ENCODE measurements around the gene EHMT1.

EHMT1 gene

DNA sequence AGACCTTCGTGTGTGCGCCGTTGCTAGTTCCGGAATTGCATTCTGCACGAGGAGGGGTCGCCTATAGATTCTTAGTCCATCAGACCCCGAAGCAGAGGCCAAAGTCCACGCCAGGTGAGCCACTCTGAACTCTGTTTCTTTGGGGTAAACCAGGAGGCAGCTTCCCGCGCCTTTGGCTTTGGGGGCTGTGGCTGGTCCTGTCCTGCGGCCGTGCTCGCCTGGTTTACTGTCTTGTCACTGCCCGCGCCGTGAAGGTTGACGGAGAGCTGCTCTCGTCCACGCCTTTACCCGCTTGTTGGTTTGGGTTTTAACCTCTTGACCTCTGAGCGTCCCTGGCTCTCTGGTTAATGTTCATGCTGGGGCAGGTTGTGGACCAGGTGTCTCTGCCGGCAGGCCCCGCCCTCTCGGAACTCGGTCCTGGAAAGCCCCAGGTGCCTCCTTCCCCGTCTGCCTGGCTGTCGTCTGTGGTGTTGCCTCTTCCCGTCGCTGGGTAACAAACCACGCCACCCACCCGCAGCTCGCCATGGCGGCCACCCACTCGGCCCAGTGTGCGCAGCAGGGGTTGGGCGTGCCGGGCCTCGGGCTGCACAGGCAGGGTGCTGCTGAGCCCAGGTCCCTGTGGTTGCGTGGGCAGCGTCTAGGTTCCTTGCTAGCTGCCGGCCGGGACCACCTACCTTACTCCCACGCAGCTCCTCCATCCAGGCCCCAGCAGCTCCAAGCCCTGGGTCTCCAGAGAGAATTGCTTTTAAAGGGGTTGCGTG, 214.2 kb downstream of the EHMT1 start:
- no peak for DNase-seq

DNA sequence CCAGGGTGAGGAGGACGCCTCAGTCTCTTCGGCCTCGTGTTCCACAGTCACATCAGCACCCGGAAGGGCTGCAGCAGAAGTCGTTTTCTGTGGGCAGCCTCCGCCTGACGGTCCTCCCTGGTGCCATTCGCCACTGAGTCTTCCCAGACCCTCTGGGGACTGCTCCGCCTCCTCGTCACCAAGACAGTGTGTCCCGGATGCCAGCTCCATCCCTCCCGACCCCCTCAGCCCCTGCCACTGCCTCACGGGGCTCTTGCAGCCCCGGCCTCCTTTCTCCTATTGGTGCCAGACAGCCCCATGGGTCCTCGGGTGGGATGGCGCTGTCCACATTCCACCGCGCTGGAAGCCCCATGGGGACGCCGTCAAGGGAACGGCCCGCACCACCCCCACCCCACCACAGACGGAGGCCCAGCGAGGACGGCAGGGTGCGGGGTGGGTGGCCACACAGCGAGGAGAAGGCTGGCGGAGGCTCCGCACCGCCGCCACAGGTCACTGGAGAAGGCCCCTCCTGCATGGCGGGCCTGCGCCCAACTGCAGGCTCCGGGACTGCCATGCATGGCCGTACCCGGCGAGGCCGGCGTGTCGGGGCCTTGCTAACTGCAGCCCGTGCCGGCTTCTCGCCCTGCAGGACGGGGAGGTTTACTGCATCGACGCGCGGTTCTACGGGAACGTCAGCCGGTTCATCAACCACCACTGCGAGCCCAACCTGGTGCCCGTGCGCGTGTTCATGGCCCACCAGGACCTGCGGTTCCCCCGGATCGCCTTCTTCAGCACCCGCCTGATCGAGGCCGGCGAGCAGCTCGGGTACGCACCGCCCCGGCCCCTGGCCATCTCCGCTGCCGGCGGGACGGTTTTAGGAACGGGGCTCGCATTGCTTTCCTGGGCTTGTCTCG, 215.2 kb downstream of the EHMT1 start:
- DNase-seq = no peak

DNA sequence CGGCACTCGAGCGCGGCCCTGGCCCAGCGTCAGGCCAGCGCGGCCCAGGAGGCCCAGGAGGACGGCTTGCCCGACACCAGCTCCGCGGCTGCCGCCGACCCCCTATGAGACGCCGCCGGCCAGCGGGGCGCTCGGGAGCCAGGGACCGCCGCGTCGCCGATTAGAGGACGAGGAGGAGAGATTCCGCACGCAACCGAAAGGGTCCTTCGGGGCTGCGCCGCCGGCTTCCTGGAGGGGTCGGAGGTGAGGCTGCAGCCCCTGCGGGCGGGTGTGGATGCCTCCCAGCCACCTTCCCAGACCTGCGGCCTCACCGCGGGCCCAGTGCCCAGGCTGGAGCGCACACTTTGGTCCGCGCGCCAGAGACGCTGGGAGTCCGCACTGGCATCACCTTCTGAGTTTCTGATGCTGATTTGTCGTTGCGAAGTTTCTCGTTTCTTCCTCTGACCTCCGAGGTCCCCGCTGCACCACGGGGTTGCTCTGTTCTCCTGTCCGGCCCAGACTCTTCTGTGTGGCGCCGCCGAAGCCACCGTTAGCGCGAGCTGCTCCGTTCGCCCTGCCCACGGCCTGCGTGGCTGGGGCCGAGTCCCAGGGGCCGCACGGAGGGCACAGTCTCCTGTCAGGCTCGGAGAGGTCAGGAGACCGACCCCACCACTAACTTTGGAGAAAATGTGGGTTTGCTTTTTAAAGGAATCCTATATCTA, 216.2 kb downstream of the EHMT1 start:
- no peak for DNase-seq

DNA sequence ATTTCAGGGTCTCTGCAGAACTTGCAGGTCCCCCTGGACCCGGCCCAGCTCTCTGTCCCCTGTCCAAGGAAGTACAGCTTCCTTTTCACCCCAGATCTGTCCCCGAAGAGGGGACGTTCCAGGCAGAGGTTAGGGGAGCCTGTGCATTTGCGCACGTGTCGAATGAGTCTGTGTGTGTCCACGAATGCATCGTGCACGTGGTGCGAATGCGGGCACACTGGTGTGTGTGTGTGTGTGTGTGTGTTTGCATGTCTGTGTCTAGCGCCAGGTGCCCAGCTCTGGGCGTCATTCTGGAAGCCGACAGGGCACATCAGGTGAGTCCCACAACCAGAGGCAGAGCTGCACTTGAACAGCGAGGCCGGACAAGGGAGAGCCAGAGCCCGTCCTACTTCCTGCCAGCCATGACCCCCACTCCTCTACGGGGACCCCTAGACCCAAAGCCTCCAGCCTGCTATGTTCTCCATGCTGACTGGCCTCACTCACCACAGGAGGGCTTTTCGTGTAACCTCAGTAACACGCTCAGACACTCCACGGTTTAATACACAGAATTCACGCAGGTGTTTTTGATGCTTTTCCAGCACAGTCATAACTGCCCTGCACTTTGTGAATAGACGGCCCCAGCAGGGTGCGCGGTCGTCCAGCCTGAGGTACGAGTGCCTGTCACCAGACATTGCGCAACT, 217.5 kb downstream of the EHMT1 start:
- no peak for DNase-seq

DNA sequence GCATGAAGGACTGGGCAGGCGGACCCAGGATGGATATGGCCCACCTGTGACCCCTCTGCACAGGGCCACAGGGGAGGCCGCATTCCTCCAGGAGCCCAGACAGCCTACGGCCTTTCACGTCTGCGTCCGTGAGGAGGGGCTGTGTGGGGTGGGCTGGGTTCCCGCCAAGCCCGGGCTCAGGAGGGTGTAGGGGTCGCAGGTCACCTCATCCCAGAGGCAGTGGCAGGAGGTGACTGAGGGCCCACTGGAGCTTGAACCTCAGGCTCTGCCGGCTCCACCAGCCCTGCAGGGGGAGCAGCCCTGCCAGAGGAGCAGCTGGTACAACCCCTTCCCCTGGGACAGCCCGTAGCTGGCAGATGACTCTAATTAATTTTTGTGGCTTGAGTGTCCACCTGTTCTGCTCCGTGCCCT, 218.0 kb downstream of the EHMT1 start:
- no peak for DNase-seq

DNA sequence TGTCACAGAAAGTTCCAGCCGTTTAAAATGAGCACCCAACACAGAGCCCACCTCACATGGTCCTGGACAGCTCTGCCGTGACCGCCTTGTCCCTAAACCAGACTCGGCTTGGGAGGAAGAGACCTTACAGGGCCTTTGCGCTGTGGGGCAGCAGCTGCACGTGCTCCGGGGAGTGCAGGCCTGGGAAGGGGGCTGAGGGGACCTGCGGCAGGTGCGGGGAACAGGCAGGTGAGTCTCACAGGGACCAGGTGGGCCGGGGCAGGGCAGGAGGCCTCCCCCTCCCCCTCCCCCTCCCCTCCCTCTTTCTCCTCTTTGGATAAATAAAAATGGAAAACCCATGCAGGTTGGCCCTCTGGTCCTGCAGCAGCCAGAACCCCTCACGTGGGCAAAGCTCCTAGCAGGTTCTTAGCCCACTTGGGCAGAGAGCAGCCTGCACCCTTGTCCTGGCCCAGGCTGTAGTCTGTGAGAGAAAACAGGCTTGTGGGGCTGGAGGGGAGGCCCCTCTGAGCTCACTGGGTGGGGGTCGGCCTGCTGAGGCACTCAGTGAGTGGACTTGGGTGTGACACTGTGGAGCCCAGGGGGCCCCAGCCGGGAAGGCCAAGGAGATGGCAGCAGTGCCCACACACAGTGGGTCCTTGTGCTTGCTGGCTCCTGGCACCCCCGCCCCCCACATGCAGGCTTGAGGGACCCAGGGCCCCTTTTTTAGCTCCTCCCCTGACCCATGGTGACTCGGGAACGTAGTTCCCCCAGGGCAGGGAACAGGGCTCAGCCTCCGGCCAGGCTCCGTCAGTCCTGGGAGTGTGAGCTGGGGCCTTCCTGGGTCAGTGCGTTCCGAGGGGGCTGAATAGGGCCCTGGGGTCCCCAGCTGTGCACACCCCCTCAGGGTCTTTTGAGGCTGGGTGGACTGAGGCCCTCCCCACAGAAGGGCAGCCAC, 218.8 kb downstream of the EHMT1 start:
- DNase-seq = no peak

DNA sequence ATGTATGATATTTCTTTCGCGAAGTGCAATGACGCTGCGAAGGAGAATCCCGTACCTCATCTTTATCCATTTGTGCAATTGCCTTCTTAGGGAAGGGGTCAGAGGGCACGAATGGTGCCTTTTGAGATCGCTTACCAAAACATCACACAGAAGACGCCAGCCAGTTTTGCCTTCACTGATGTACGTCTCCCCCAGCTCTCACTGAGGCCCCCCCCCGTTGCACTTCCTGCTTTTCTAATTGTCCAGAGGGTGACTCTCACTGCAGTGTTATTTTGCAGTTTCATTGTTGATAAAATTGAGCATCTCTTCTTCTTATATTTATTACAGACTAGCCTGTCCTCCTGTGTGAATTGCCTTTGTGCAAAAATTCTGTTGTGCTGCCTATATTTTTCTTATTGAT, 219.8 kb downstream of the EHMT1 start:
- no peak for DNase-seq

DNA sequence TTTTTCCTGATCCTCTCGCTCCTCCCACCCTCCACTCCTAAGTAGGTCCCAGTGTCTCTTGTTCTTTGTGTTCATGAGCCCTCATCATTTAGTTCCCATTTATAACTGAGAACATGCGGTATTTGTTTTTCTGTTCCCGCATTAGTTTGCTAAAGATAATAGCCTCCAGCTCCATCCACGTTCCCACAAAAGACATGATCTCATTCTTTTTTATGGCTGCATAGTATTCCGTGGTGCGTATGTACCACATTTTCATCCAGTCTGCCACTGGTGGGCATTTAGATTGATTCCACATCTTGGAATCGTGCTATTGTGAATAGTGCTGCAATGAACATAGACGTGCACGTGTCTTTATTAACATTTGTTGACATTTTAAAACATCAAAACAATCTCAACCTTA, 224.6 kb downstream of the EHMT1 start:
- no peak for DNase-seq

DNA sequence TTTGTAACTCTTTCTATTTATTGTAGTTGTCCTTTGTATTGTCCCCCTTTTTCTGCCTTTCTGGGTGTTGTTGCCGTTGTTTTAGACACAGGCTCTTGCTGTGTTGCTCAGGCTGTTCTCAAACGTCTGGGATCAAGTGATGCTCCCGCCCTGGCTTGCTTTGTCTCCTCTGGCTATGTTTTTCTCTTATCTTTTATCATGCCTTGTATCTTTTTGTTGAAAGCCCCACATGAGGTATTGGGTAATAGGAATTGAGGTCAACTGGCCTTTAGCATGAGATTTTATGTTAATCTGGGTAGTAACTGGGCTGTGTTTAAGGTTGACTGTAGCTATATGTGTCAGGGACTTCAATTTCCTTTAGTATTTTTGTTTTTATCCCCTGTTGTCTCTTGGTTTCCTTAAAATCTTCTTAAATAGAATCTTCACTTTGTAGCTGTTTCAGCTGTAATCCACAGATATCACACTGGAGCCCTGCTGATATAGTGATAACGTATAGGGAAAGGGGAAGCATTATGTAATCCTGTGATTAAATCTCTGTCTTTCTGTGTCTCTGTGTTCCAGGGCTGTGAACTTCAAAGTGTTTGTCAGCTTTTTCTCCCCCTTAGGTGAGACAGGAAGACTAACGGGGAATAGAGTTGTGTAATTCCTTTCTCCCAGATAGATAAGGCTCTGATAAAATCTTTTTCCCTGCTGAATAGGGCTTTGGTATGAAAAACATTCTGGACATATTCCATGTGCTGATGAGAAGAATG, 232.9 kb downstream of the EHMT1 start:
- DNase-seq = no peak

DNA sequence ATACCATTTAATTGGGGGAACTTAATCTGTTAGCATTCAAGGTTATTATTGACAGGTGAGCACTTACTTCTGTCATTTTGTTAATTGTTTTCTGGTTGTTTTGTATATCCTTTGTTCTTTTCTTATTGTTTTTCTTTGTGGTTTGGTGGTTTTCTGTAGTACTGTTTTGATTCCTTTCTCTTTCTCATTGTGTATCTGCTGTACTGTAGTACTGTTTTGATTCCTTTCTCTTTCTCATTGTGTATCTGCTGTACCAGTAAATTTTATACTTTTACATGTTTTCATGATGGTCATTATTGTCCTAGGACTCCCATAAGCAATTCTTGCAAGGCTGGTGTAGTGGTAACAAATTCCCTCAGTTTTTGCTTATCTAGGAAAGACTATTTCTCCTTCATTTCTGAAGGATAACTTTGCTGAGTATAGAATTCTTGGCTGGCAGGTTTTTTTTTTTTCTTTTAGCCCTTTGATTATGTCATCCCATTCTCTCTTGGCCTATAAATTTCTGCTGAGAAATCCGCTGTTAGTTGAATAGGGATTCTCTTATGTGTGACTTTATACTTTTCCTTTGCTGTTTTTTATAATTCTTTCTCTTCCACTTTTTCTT, 234.7 kb downstream of the EHMT1 start:
- no peak for DNase-seq

DNA sequence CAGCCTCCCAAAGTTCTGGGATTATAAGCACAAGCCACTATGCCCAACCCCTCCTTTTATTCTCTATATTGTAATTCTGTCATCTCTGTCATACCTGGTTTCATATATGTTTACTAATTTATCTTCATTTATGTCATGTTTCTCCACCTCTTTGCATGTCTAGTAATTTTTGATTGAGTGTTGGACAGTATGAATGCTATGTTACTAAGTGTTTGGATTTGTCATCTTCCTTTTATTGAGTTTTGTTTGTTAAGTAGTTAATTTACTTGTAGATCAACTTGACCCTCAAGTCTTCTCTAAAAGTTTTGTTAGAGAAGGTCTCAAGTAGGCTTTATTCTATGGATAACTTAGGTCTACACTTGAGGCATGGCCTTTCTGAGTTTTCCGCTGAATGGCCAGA, 241.6 kb downstream of the EHMT1 start:
- no peak for DNase-seq

DNA sequence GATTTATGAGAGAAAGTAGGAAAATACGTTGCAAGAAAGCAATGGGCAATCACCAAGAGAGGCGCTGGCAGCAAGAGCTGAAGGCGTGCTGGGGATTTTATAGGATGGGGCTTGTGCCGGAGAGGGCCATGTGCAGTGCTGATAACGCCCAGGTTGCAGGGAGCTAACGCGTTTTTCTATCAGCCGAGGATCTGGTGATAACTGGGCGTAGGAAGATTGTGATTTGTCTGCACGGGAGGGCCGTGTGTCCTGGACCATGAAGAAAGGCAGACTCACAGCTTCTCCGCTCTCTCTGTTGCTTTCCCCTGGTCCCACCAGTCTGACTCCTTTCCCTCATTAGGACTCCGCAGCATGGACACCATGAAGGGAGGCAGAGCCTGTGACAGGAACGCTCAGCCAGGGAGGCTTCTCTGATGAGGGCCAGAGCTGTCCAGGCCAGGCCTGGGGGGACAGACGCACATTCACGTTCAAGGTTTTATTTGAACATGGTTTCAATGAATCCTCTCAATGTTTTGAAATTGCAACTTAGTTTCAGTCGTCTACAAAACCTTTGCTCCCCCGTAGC, 246.9 kb downstream of the EHMT1 start:
- DNase-seq = no peak

DNA sequence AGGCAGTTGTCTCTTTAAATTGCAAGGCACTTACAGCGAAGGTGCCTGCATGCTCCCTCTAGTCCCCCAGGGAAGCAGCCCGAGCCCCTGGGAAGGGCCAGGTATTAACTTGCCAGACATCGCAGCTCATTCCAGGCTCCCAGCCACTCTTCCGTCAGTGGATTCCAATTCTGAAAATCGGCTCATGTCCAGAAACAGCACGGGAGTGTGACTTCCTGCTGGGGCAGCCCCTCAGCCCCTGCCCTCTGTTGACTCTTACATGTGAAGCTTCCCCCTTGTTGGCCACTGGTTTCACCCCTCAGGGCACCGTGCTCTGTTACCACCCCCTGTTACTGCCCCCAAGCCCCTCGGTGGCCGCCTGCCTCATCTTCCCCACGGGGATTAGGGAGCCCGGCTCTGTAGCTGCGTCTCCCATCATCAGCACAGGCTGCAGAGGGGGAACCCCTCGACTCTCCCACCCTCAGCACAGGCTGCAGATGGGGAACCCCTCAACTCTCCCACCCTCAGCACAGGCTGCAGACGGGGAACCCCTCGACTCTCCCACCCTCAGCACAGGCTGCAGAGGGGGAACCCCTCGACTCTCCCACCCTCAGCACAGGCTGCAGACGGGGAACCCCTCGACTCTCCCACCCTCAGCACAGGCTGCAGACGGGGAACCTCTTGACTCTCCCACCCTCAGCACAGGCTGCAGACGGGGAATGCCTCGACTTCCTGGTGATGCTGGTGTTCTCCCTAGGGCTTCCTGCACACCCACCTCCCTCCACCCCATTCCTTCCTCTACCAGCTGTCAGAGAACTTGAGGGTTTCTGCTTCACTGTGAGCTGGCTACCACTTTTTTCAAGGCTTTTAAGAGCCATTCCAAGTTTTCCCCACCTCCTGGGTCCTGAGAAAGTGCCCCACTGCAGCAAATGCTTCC, 247.7 kb downstream of the EHMT1 start:
- DNase-seq = no peak

DNA sequence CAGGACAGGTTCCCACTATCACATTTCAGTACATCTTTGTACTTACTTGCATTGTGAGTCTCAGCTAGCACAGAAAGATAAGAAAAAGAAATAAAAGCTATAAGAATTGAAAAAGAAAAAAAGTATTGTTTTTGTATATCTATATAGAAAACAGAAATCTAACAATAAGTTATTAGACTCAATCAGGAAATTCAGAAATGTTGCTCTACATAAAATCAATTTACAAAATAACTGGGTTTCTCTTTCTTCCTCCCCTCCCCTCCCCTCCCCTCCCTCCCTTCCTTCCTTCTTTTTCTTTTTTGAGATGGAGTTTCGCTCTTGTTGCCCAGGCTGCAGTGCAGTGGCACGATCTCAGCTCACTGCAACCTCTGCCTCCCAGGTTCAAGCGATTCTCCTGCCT, 251.6 kb downstream of the EHMT1 start:
- DNase-seq = no peak

DNA sequence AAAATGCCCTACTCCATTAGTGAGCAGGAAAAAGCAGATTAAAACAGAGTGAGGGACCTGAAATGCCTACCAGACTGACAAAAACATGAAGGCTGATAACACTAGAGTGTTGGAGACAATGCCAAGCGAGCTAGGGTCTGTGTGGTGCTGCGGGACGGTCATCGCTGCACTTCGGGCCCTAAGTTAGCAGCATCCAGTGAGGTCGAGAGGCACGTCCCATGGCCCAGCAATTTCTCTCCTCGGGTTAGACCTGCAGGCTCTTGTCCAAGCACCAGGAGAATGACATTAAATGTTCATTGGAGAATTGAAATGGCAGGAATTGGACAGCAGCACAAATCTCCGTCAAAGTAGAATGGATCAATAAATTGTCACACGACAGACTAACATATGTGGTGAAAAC, 253.5 kb downstream of the EHMT1 start:
- DNase-seq = no peak

DNA sequence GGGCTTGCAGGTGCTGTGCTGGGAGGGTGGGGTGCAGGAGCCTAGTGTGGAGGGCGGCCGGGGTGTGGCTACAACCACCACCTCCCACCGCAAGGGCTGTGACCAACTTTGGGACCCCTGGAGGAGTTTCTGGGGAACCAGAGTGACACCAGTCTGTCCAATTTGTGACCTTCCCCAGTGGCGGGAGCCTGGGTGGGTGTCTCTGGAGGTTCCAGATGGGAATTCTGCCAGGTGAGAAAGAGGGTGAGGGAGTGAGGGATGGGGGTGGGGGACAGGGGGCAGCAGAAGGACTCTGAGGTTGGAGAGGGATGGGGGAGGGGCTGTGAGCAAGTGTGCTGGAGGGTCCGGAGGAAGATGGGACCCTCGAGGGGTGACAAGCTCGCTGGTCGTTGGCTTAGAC, 254.6 kb downstream of the EHMT1 start:
- DNase-seq = no peak

DNA sequence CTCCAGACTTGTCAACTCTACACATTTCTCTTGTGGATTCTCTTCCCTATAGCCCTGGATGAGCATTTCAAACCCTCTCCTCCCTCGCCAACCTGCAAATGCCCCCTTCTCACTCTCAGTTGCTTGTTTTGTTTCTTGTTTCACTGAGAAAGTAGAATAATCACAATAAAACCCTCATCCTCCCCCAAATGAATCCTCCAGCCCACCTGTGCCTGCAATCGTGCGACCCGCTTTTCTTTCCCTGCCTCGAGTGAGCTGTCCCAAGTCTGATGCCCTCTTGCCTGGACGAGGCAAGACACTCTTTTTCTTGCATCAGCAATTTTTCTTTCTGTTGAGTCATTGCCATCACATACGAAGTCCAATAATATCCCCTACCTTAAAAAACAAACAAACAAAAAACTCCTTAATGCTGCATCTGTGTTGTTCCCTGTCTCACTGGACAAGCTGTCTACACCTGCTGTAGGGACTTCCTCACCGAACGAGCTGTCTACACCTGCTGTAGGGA, 255.1 kb downstream of the EHMT1 start:
- DNase-seq = no peak

DNA sequence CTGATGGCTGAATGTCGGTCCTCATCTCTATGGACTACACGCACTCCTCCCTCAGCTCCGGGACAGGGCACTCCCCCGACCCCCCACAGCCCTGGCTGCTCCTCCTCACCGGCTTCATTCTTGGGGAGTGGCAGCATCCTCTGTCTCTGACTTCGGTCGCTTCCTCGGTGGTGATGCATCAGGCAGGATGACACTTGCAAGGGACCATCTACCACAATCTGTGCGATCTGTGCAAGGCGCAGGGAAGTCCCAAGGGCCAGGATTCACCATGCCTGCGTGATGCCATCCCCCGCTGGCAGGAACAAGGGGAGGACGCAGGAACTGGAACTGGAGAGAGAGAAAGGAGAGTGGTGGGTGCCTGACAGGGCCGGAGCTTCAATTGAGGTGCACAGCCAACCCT, 256.5 kb downstream of the EHMT1 start:
- no peak for DNase-seq

DNA sequence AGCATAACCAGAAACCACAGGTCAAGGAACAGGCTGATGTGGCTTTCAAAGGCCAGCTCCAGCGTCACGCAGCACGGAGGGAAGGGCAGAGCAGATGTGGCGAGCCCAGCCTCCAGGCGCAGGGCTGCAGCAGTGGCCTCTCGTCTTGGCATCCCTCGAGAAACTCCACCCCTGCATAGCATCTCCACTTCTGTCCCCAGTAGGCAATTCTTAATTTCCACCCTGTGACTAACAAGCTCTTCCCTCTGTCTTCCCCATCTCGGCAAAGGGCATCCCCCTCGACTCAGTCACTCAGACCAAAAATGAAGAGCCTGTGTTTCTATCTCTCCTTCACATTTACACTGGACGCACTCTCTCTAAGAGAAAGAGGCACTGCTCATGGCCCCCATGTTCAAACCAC, 257.0 kb downstream of the EHMT1 start:
- no peak for DNase-seq

All from effector CD4-positive, alpha-beta T cell (primary cell).